HG03064 (cell line): ENCODE data around the gene ABLIM2.
"Not testable (repeated sequence)": the region's sequence is repeated elsewhere in the genome, so short reads cannot be mapped to it uniquely, and the experiment has no call there.

Source experiments
- ATAC-seq: cut with Tn5 transposase; IDR thresholded peaks from one replicate; pipeline ENCODE4 v1.9.1; 2021; ENCODE audit warnings: low read depth; ENCODE audit not compliant: unreplicated experiment

ABLIM2 gene

DNA sequence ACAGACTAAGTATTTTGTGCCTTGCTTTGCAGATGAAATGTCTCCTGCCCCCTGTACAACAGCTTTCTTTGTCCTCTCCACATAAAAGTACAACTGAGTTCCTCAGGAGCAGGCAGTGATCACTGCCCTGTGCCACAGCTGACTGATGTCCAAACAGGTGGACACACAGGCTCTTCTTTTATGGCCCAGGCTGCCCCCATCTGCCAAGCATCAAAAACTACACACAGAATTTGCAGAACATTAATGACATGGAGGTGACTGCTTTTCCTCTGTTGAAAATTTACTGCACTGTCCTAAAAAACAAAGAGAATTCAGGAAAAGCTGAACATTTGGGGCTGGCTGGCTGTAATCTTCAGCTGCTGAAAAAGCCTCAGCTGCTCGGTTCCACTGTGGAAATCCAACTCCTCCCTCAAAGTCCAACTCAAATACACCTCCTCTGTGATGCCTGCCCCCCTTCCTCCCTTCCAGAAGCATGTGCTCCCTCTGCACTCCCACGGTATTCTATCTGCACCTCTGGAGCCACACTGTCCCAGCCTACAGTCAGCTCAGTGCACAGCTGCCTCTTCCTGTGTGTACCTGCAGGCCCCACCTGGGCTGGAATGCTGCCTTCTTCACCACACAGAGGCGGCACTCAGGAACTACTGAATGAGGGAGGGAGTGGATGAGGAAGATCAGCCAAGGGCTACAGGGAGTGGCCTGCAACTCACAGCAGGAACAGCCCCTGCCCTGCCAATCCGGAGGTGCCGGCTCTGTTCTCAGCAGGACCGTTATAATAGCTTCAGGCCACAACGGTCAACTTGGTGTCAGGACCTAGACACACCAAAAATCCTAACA is 229.3 kb downstream of the ABLIM2 start:
- ATAC-seq, result no peak

- no peak for ATAC-seq
Observed at GRCh38 chr4:7928711-7929110, 229.9 kb downstream of the ABLIM2 start.

- no peak for ATAC-seq
Observed at GRCh38 chr4:7926822-7927221, 231.8 kb downstream of the ABLIM2 start.

DNA sequence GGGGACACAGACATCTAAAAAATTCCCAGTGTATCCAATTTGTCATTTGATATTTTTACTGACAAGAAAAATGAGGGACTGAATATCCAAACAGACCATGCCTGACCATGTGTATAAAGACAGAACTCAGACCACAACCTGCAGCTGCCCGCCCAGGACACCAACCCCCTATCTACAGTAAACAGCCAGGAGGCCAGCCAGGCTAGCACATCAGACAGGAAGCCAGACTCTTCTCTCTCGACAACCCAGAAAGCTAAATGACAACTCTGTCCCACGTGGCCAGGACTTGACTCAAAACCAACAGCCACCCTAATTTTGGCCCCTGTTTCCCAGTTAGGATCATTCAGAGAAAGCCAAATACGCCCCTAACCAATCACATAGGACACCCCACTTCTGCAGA is 234.0 kb downstream of the ABLIM2 start:
- ATAC-seq, result no peak

DNA sequence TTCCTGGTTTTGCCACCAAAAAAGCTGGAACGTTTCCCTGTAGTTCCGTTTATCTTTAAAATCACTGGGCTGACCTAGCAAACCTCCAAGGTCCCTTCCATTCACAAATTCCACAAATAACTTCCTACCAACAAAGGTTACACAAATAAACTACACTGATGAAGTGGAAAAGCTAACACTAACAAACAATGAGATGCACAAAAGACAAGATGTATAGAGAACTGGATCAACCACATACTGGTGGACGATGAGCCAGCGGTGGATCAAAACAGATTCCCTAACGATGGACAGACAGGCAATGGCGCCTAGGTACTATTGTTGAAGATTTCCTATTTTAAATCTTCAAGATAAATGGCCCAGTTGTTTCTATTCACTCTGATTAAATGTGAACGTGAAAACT is 234.4 kb downstream of the ABLIM2 start:
- ATAC-seq, result no peak

DNA sequence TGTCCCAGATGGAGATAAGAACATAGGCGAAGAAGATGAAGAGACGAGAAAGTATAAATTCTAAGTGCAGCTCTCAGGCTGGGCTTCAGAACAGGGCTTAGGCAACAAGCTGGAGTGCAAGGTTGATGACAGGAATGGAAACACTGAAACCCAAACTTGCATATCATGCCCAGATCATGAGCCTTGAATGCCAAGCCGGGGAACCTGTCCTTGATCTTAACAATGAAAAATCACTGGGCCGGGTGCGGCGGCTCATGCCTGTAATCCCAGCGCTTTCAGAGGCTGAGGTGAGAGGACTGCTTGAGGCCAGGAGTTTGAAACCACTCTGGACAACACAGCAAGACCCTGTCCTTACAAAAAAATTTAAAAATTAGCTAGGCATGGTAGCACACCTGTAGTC is 236.1 kb downstream of the ABLIM2 start:
- no peak for ATAC-seq

- no peak for ATAC-seq
Observed at GRCh38 chr4:7918981-7919380, 239.6 kb downstream of the ABLIM2 start.

- ATAC-seq, result not testable (repeated sequence)
Observed at GRCh38 chr4:7918187-7918586, 240.4 kb downstream of the ABLIM2 start.

- no peak for ATAC-seq
Observed at GRCh38 chr4:7917669-7918068, 240.9 kb downstream of the ABLIM2 start.

GRCh38 chr4:7915875-7916242 is 242.8 kb downstream of the ABLIM2 start:
- no peak for ATAC-seq
